Hepatocyte (in vitro differentiated cells): Measurements from ENCODE around the gene GSTA5. TPM values are rescaled to one million over a fixed set of nuclear protein-coding genes. Genes with fewer than 3 reads are reported as not detected.
"Not testable (repeated sequence)": the region's sequence is repeated elsewhere in the genome, so short reads cannot be mapped to it uniquely, and the experiment has no call there.

Source experiments
- DNase-seq: peaks from one replicate; pipeline ENCODE4 v3.0.0-alpha.2; 2016; ENCODE audit warnings: low spot score
- H2AFZ ChIP-seq: fragments of 200-600 bp; sonication (generic); 2 replicates; pipeline ENCODE4 v1.6.0; 2016; ENCODE audit warnings: antibody characterized with exemption, mild to moderate bottlenecking
- H3K27ac ChIP-seq: fragments of 200-600 bp; sonication (generic); 2 replicates; pipeline ENCODE4 v1.5.1; 2016; ENCODE audit warnings: mild to moderate bottlenecking
- H3K27me3 ChIP-seq: fragments of 200-600 bp; sonication (generic); 2 replicates; pipeline ENCODE4 v1.6.1; 2016
- H3K36me3 ChIP-seq: fragments of 200-600 bp; sonication (generic); replicated peaks from 2 replicates; pipeline ENCODE4 v1.5.1; 2016; ENCODE audit warnings: low read depth; ENCODE audit not compliant: insufficient read depth
- H3K4me1 ChIP-seq: fragments of 200-600 bp; sonication (generic); 2 replicates; pipeline ENCODE4 v1.5.1; 2016; ENCODE audit warnings: mild to moderate bottlenecking, moderate library complexity; ENCODE audit not compliant: insufficient read depth
- H3K4me2 ChIP-seq: fragments of 200-600 bp; sonication (generic); 2 replicates; pipeline ENCODE4 v1.6.0; 2016
- H3K4me3 ChIP-seq: fragments of 200-600 bp; sonication (generic); 2 replicates; pipeline ENCODE4 v1.5.1; 2016; ENCODE audit warnings: mild to moderate bottlenecking
- H3K79me2 ChIP-seq: fragments of 200-600 bp; sonication (generic); 2 replicates; pipeline ENCODE4 v1.6.0; 2017; ENCODE audit warnings: mild to moderate bottlenecking
- H3K9me2 ChIP-seq: fragments of 200-600 bp; sonication (generic); replicated peaks from 2 replicates; pipeline ENCODE4 v1.6.0; 2017; ENCODE audit warnings: mild to moderate bottlenecking; ENCODE audit not compliant: insufficient read depth
- H3K9me3 ChIP-seq: fragments of 200-600 bp; sonication (generic); 2 replicates; pipeline ENCODE4 v1.5.1; 2016; ENCODE audit warnings: low read depth, mild to moderate bottlenecking
- H4K20me1 ChIP-seq: fragments of 200-600 bp; sonication (generic); 2 replicates; pipeline ENCODE4 v1.6.0; 2016; ENCODE audit warnings: mild to moderate bottlenecking; ENCODE audit not compliant: insufficient read depth, poor library complexity, severe bottlenecking
- CTCF ChIP-seq: fragments of 200-600 bp; sonication (generic); IDR thresholded peaks from 2 replicates; pipeline ENCODE4 v1.5.1; 2016; ENCODE audit warnings: antibody characterized with exemption, mild to moderate bottlenecking; ENCODE audit not compliant: poor library complexity
- EZH2 ChIP-seq: fragments of 200-600 bp; sonication (generic); IDR thresholded peaks from 2 replicates; pipeline ENCODE4 v1.6.1; 2016; ENCODE audit warnings: antibody characterized with exemption, mild to moderate bottlenecking, borderline replicate concordance
- EZH2phosphoT487 ChIP-seq: fragments of 200-600 bp; sonication (generic); IDR thresholded peaks from one replicate; pipeline ENCODE4 v1.6.1; 2018; ENCODE audit warnings: antibody characterized with exemption, mild to moderate bottlenecking, low read depth, moderate library complexity; ENCODE audit not compliant: unreplicated experiment, severe bottlenecking
- WGBS: methylation state at CpG from one replicate; pipeline ENCODE4 v1.1.6; 2016; ENCODE audit warnings: low lambda C conversion rate; ENCODE audit errors: missing lambda C conversion rate; 5-methylcytosine and 5-hydroxymethylcytosine counted together
- polyA plus RNA-seq: library from polyadenylated mRNA; unstranded; fragments of >200 nt; fragmentation: Nextera tagmentation; extraction: Ambion mirVana; gene quantifications from 2 replicates; pipeline ENCODE4 v1.2.1, GENCODE V29; 2016
- total RNA-seq: library from RNA; depleted of rRNA; stranded (reverse); fragments of >200 nt; gene quantifications from 2 replicates; pipeline ENCODE4 v1.2.3, GENCODE V29; 2014

GSTA5 gene
- total and polyA plus RNA-seq, 2 experiments from 2014 or later, result not detected

- H3K9me2 ChIP-seq, result no peaks in the 10 kb centered on the region
- H3K4me1 ChIP-seq, result peaks cover 9% of the 10 kb centered on the region
- DNase-seq, result no peak
- WGBS, result 91% methylated on average over 4 of the region's 4 CpGs
- H3K36me3 ChIP-seq, result no peaks in the 10 kb centered on the region
- no peaks in the 10 kb centered on the region for H3K9me3 ChIP-seq
- H3K4me2 ChIP-seq, result no peak overlapping the region
- H2AFZ ChIP-seq, result no peak overlapping the region
- H3K27ac ChIP-seq, result no peak overlapping the region
- no peaks in the 10 kb centered on the region for H3K79me2 ChIP-seq
- H4K20me1 ChIP-seq, result no peaks in the 10 kb centered on the region
- TF ChIP-seq EZH2phosphoT487 (no peak), CTCF (no peak), EZH2 (no peak)
- no peak overlapping the region for H3K4me3 ChIP-seq
- H3K27me3 ChIP-seq, result no peaks in the 10 kb centered on the region
Observed at GRCh38 chr6:52843605-52844004, 3.0 kb upstream of the GSTA5 start.

GRCh38 chr6:52839124-52840055 is 1.2 kb downstream of the GSTA5 start:
- no peaks in the 10 kb centered on the region for H3K9me3 ChIP-seq
- H2AFZ ChIP-seq, result no peak overlapping the region
- no peaks in the 10 kb centered on the region for H3K79me2 ChIP-seq
- H3K27me3 ChIP-seq, result no peaks in the 10 kb centered on the region
- no peaks in the 10 kb centered on the region for H4K20me1 ChIP-seq
- H3K36me3 ChIP-seq, result no peaks in the 10 kb centered on the region
- DNase-seq, result peak; percentile 70
- WGBS, result 63% methylated on average over 20 of the region's 20 CpGs
- H3K9me2 ChIP-seq, result no peaks in the 10 kb centered on the region
- H3K4me3 ChIP-seq, result no peak overlapping the region
- H3K27ac ChIP-seq, result no peak overlapping the region
- peak; percentile 66 for TF ChIP-seq CTCF
- no peak for TF ChIP-seq EZH2phosphoT487
- no peak for TF ChIP-seq EZH2
- no peak overlapping the region for H3K4me2 ChIP-seq
- H3K4me1 ChIP-seq, result no peaks in the 10 kb centered on the region

- DNase-seq, result no peak
Observed at GRCh38 chr6:52834481-52834880, 6.1 kb downstream of the GSTA5 start.

GRCh38 chr6:52830869-52831268 is 9.7 kb downstream of the GSTA5 start:
- not testable (repeated sequence) for DNase-seq, H4K20me1 ChIP-seq, H3K36me3 ChIP-seq, H3K79me2 ChIP-seq, H3K27me3 ChIP-seq, H2AFZ ChIP-seq, H3K27ac ChIP-seq, H3K9me3 ChIP-seq, H3K9me2 ChIP-seq, H3K4me1 ChIP-seq, H3K4me2 ChIP-seq, H3K4me3 ChIP-seq
- 90% methylated on average over 4 of the region's 4 CpGs for WGBS

More at GRCh38 chr6:52834481-52834880, 6.1 kb downstream of the GSTA5 start:
- WGBS, result 94% methylated on average over 1 of the region's 1 CpG
- Histone ChIP-seq H3K27ac (no peak overlapping the region), H3K9me2 (no peaks in the 10 kb centered on the region), H3K4me2 (no peak overlapping the region), H3K79me2 (no peaks in the 10 kb centered on the region), H3K27me3 (no peaks in the 10 kb centered on the region), H3K9me3 (no peaks in the 10 kb centered on the region), H4K20me1 (no peaks in the 10 kb centered on the region), H3K4me1 (no peaks in the 10 kb centered on the region), H2AFZ (no peak overlapping the region), H3K36me3 (no peaks in the 10 kb centered on the region), H3K4me3 (no peak overlapping the region)
- TF ChIP-seq EZH2 (no peak), CTCF (no peak), EZH2phosphoT487 (no peak)
